A673 (cell line): ENCODE measurements around the gene SDK1. TPM values are rescaled to one million over a fixed set of nuclear protein-coding genes. Genes with fewer than 3 reads are reported as not detected.
A peak's percentile ranks its signal among the peaks of the same experiment; 100 is the strongest.

Experiments used
- BruUV-seq: library from RNA; stranded (reverse); fragments of 400-500 nt; replicated peaks from 2 replicates; lab custom pipeline; 2021; lab: Mats Ljungman, UMichigan
- CTCF ChIA-PET: fragments of 300-600 bp; sonication (Branson Sonifier 250); formaldehyde crosslinking; loops from one replicate; lab custom pipeline; 2022; ENCODE audit warnings: antibody characterized with exemption; lab: Charles Lee
- POLR2A ChIA-PET: fragments of 300-600 bp; sonication (Branson Sonifier 250); formaldehyde crosslinking; loops from one replicate; lab custom pipeline; 2022; ENCODE audit warnings: antibody characterized with exemption; ENCODE audit not compliant: low non-redundant PET; lab: Charles Lee
- DNase-seq: peaks from one replicate; pipeline ENCODE4 v3.0.0-alpha.2; 2015; ENCODE audit warnings: low spot score
- H3K27ac ChIP-seq: fragments of 200-600 bp; sonication (generic); 2 replicates; pipeline ENCODE4 v1.5.1; 2016; ENCODE audit warnings: mixed run types, low read depth, mild to moderate bottlenecking, mixed read lengths, antibody characterized with exemption, low read length; ENCODE audit not compliant: poor library complexity, severe bottlenecking
- H3K27me3 ChIP-seq: fragments of 200-600 bp; sonication (generic); replicated peaks from 2 replicates; pipeline ENCODE4 v1.6.1; 2017; ENCODE audit warnings: mixed run types, low read depth, mild to moderate bottlenecking, mixed read lengths, antibody characterized with exemption, low read length; ENCODE audit not compliant: insufficient read depth, poor library complexity
- H3K36me3 ChIP-seq: fragments of 200-600 bp; sonication (generic); 2 replicates; pipeline ENCODE4 v1.6.1; 2016; ENCODE audit warnings: mixed run types, mild to moderate bottlenecking, mixed read lengths, antibody characterized with exemption, low read length; ENCODE audit not compliant: insufficient read depth, poor library complexity, severe bottlenecking
- H3K4me1 ChIP-seq: fragments of 200-600 bp; sonication (generic); 2 replicates; pipeline ENCODE4 v1.6.1; 2017; ENCODE audit warnings: mixed run types, mild to moderate bottlenecking, mixed read lengths, antibody characterized with exemption, low read length; ENCODE audit not compliant: insufficient read depth, poor library complexity, severe bottlenecking
- H3K4me3 ChIP-seq: fragments of 200-600 bp; sonication (generic); 2 replicates; pipeline ENCODE4 v1.5.1; 2016; ENCODE audit warnings: low read depth, mixed run types, mild to moderate bottlenecking, mixed read lengths, low read length; ENCODE audit not compliant: poor library complexity, severe bottlenecking
- H3K9me3 ChIP-seq: fragments of 200-600 bp; sonication (generic); 2 replicates; pipeline ENCODE4 v1.6.1; 2016; ENCODE audit warnings: mixed run types, low read depth, mild to moderate bottlenecking, mixed read lengths, antibody characterized with exemption, low read length; ENCODE audit not compliant: poor library complexity, severe bottlenecking
- CTCF ChIP-seq: fragments of 300-800, 200-600 bp; sonication (generic); conservative IDR thresholded peaks from 2 replicates; pipeline ENCODE4 v1.5.1; 2017; ENCODE audit warnings: low read depth, mild to moderate bottlenecking, antibody characterized with exemption, low read length, moderate library complexity, mixed read lengths
- EZH2 ChIP-seq: fragments of 200-600 bp; sonication (generic); IDR thresholded peaks from 2 replicates; pipeline ENCODE4 v1.6.1; 2017; ENCODE audit warnings: borderline replicate concordance, low read depth, mild to moderate bottlenecking, mixed read lengths, antibody characterized with exemption, low read length; ENCODE audit not compliant: poor library complexity, severe bottlenecking
- intact Hi-C: fragments of 100-400 bp; cut with micrococcal nuclease; formaldehyde crosslinking; loops from one replicate; pipeline ENCODE4 v1.10.0; 2022; ENCODE audit not compliant: unreplicated experiment
- total RNA-seq: library from RNA; stranded (reverse); gene quantifications from 2 replicates; pipeline ENCODE4 v1.2.3, GENCODE V29; 2021

SDK1 gene
- total RNA-seq, 1 experiment from 2014 or later: 14.7 TPM

- no peak for TF ChIP-seq EZH2
- TF ChIP-seq CTCF: peak; percentile 27; the same call in 1 of the 2 replicates
- intact Hi-C loops: loop anchor here (10.0 kb wide), 1 partner anchor 366 kb away; no protein-coding TSS in a partner anchor
- Histone ChIP-seq H3K36me3 (no peaks in the 10 kb centered on the region), H3K4me3 (no peak overlapping the region), H3K4me1 (peaks cover 19% of the 10 kb centered on the region), H3K27ac (no peak overlapping the region), H3K9me3 (no peaks in the 10 kb centered on the region), H3K27me3 (peaks cover 2% of the 10 kb centered on the region)
- DNase-seq: peak; percentile 44
- ChIA-PET CTCF (no interaction called here), POLR2A (no interaction called here)
- BruUV-seq: no TSS peak
Observed at GRCh38 chr7:3309140-3309539, 8.1 kb downstream of the SDK1 start.

GRCh38 chr7:3309956-3310355, 8.9 kb downstream of the SDK1 start:
- H3K36me3 ChIP-seq: no peaks in the 10 kb centered on the region
- ChIA-PET POLR2A (no interaction called here), CTCF (no interaction called here)
- no TSS peak for BruUV-seq
- peaks cover 21% of the 10 kb centered on the region for H3K4me1 ChIP-seq
- TF ChIP-seq EZH2: no peak
- no peak for TF ChIP-seq CTCF
- intact Hi-C loops: loop anchor here (10.0 kb wide), 1 partner anchor 365 kb away; no protein-coding TSS in a partner anchor
- H3K9me3 ChIP-seq: no peaks in the 10 kb centered on the region
- no peaks in the 10 kb centered on the region for H3K27me3 ChIP-seq
- no peak for DNase-seq
- H3K27ac ChIP-seq: no peak overlapping the region
- no peak overlapping the region for H3K4me3 ChIP-seq

GRCh38 chr7:3310884-3311283, 9.8 kb downstream of the SDK1 start:
- TF ChIP-seq CTCF (no peak), EZH2 (no peak)
- no peak overlapping the region for H3K27ac ChIP-seq
- H3K9me3 ChIP-seq: no peaks in the 10 kb centered on the region
- no peak overlapping the region for H3K4me3 ChIP-seq
- H3K4me1 ChIP-seq: peaks cover 21% of the 10 kb centered on the region
- intact Hi-C loops: no loop called here
- no peaks in the 10 kb centered on the region for H3K27me3 ChIP-seq
- ChIA-PET POLR2A (no interaction called here), CTCF (interaction anchor here (0.6 kb wide), 1 partner anchor 15 kb away, joined by 5 read pairs; no protein-coding TSS in a partner anchor)
- DNase-seq: no peak
- no TSS peak for BruUV-seq
- H3K36me3 ChIP-seq: no peaks in the 10 kb centered on the region
